Panc1 (cell line): ENCODE results near the gene SH3GL1. TPM values are rescaled to one million over a fixed set of nuclear protein-coding genes. Genes with fewer than 3 reads are reported as not detected.
A peak's percentile ranks its signal among the peaks of the same experiment; 100 is the strongest.

Experiments used
- ATAC-seq: fragments of 200-7000 bp; cut with Tn5 transposase; 2 replicates; pipeline ENCODE4 v1.9.1; 2020; ENCODE audit warnings: mild to moderate bottlenecking, moderate library complexity
- BruUV-seq: library from RNA; stranded (reverse); fragments of 400-500 nt; replicated peaks from 2 replicates; lab custom pipeline; 2021; lab: Mats Ljungman, UMichigan
- CTCF ChIA-PET: fragments of 300-600 bp; sonication (Branson Sonifier 250); formaldehyde crosslinking; loops from one replicate; lab custom pipeline; 2022; ENCODE audit warnings: antibody characterized with exemption; lab: Charles Lee
- POLR2A ChIA-PET: fragments of 300-600 bp; sonication (Branson Sonifier 250); formaldehyde crosslinking; loops from one replicate; lab custom pipeline; 2022; ENCODE audit warnings: antibody characterized with exemption; lab: Charles Lee
- DNase-seq: peaks from one replicate; pipeline ENCODE4 v3.0.0-alpha.2; 2010; ENCODE audit warnings: low read depth, low spot score
- H3K27ac ChIP-seq: 2 replicates; pipeline ENCODE4 v1.5.1; 2011; ENCODE audit warnings: mild to moderate bottlenecking, low read length, inconsistent platforms
- H3K27me3 ChIP-seq: fragments of 200-500 bp; sonication (Bioruptor generic); 2 replicates; pipeline ENCODE4 v1.6.0; 2014; ENCODE audit warnings: low read length, inconsistent platforms; ENCODE audit not compliant: control insufficient read depth, insufficient read depth
- H3K36me3 ChIP-seq: fragments of 200-500 bp; sonication (Bioruptor generic); 2 replicates; pipeline ENCODE4 v1.5.1; 2014; ENCODE audit warnings: inconsistent platforms, mild to moderate bottlenecking, low read length, moderate library complexity; ENCODE audit not compliant: control insufficient read depth, insufficient read depth
- H3K4me1 ChIP-seq: 2 replicates; pipeline ENCODE4 v1.5.1; 2011; ENCODE audit warnings: inconsistent platforms, mild to moderate bottlenecking, low read length, moderate library complexity; ENCODE audit not compliant: control insufficient read depth, insufficient read depth
- H3K4me3 ChIP-seq, 2 experiments: 2 replicates each; pipeline ENCODE4 v1.5.1; 2011 to 2012; ENCODE audit warnings: low read depth in 2 of 2, low read length in 2 of 2, mild to moderate bottlenecking in 2 of 2, inconsistent platforms in 1 of 2, moderate library complexity in 1 of 2
- H3K9me3 ChIP-seq: fragments of 200-500 bp; sonication (Bioruptor generic); 2 replicates; pipeline ENCODE4 v1.5.1; 2014; ENCODE audit warnings: low read depth, mild to moderate bottlenecking, inconsistent platforms, low read length, moderate library complexity; ENCODE audit not compliant: control insufficient read depth, insufficient read depth
- CTCF ChIP-seq: fragments of 450-650 bp; IDR thresholded peaks from 2 replicates; pipeline ENCODE4 v1.5.1; 2017; ENCODE audit warnings: mild to moderate bottlenecking
- POLR2AphosphoS5 ChIP-seq: IDR thresholded peaks from 2 replicates; pipeline ENCODE4 v1.6.1; 2012; ENCODE audit warnings: mild to moderate bottlenecking, low read depth, low read length, moderate library complexity
- REST ChIP-seq, 2 experiments: IDR thresholded peaks; 2 replicates each; pipeline ENCODE4 v1.6.1; 2011 to 2012; ENCODE audit warnings: low read depth in 2 of 2, control low read depth in 1 of 2, low read length in 1 of 2, mild to moderate bottlenecking in 1 of 2, moderate library complexity in 1 of 2; ENCODE audit not compliant: insufficient read depth in 1 of 2
- SIN3A ChIP-seq: IDR thresholded peaks from 2 replicates; pipeline ENCODE4 v1.6.1; 2012; ENCODE audit warnings: low read depth, mild to moderate bottlenecking, low read length, moderate library complexity, borderline replicate concordance; ENCODE audit not compliant: insufficient read depth
- TCF7L2 ChIP-seq: IDR thresholded peaks from 2 replicates; pipeline ENCODE4 v1.6.1; 2011; ENCODE audit warnings: mild to moderate bottlenecking, low read depth, low read length, inconsistent platforms
- in situ Hi-C: cut with HindIII; loops from 2 replicates; pipeline ENCODE4 v1.10.0; 2016; ENCODE audit warnings: low sequenced_read_pairs, low pct_unique_long_range_greater_than_20kb
- intact Hi-C: fragments of 100-400 bp; cut with micrococcal nuclease; formaldehyde crosslinking; loops from one replicate; pipeline ENCODE4 v1.10.0; 2022; ENCODE audit not compliant: unreplicated experiment
- total RNA-seq: library from RNA; stranded (reverse); gene quantifications from one replicate; pipeline ENCODE4 v1.2.1, GENCODE V29; 2021; ENCODE audit not compliant: unreplicated experiment

The SH3GL1 gene
- total RNA-seq, 1 experiment from 2014 or later: 57.1 TPM

- no peaks in the 10 kb centered on the region for H3K36me3 ChIP-seq
- in situ Hi-C loops: no loop called here
- ChIA-PET POLR2A (no interaction called here), CTCF (no interaction called here)
- H3K4me1 ChIP-seq: peaks cover 89% of the 10 kb centered on the region
- H3K27me3 ChIP-seq: no peaks in the 10 kb centered on the region
- H3K27ac ChIP-seq: peak overlapping the region; percentile 92
- no peak for TF ChIP-seq TCF7L2
- no peak for TF ChIP-seq REST (IDR thresholded peaks at IDR 0.05; ENCODE audit: insufficient read depth in 1 of 2, low read depth in 2 of 2, low read length in 1 of 2)
- no peak for TF ChIP-seq SIN3A
- TF ChIP-seq CTCF: no peak
- no peaks in the 10 kb centered on the region for H3K9me3 ChIP-seq
- ATAC-seq: no peak
- intact Hi-C loops: no loop called here
- no peak for DNase-seq
- H3K4me3 ChIP-seq: no peak overlapping the region
- BruUV-seq: no TSS peak
Observed at GRCh38 chr19:4373013-4373367, 27.4 kb downstream of the SH3GL1 start.

DNA sequence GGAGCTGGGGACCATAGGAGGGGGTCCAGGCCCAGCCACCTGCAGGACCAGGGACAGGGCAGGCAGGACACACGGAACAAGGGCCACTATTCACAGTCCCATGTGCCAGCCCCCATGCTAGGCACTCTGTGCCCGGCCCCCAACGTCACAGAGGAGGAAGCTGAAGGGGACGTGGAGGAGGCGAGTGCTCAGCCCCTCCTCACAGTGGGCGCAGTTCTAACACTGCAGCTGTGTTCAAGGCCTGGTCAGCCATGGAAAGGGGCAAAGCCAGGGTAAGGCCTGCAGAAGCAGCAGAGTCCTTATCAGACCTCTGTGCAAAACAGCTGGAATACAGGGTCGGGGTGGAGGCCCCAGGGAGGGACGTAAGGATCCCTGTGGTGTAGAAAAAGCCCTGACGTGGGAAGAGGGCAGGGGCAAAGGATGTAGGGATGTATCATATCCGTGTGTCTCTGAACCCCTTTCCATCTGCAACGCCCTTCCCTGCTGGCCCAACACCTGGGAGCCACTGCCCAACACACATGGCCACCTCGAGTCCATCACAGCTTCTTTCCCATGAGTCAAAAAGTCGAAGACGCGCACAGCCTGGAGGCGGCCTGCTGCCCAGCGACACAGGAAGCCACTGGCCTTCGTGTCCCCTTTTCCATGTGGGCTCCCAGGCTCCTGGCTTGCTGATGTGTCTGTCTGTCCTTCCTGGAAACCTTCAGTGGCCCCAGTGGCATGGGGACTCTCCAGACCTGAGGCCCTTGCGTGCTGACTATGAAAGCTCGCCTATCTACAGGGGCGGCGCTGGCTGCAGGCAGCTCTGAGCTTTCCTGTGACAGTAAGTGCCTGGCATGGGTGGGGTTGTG, 28.0 kb downstream of the SH3GL1 start:
- no peaks in the 10 kb centered on the region for H3K9me3 ChIP-seq
- H3K36me3 ChIP-seq: no peaks in the 10 kb centered on the region
- in situ Hi-C loops (no loop called here), intact Hi-C loops (no loop called here)
- peaks cover 89% of the 10 kb centered on the region for H3K4me1 ChIP-seq
- H3K4me3 ChIP-seq: no peak overlapping the region
- no peaks in the 10 kb centered on the region for H3K27me3 ChIP-seq
- ChIA-PET CTCF (no interaction called here), POLR2A (no interaction called here)
- no TSS peak for BruUV-seq
- DNase-seq: no peak
- TF ChIP-seq CTCF: no peak
- no peak for TF ChIP-seq TCF7L2
- TF ChIP-seq POLR2AphosphoS5: no peak
- peak overlapping the region; percentile 92 for H3K27ac ChIP-seq
- ATAC-seq: no peak
